Spleen (tissue), 7 donors: Measurements from ENCODE around the gene MRPL57.

Source experiments
- POLR2A ChIP-seq, 3 donors: fragments of 450-650 bp; IDR thresholded peaks; one replicate each; pipeline ENCODE4 v1.5.1; 2017; ENCODE audit warnings: antibody characterized with exemption in 3 of 3, mild to moderate bottlenecking in 1 of 3
- POLR2AphosphoS5 ChIP-seq, 3 donors: sonication (generic); formaldehyde crosslinking; IDR thresholded peaks; one replicate each; pipeline ENCODE4 v1.5.1; 2017; ENCODE audit warnings: antibody characterized with exemption in 3 of 3
- TF ChIP-seq, protein P1 (sequence below), 11 experiments: fragments of 200-600 bp in 7 of 11; fragments of 450-650 bp in 4 of 11; sonication (generic) in 4 of 11; IDR thresholded peaks in 8 of 11; conservative IDR thresholded peaks in 3 of 11; 1 replicate in 7 of 11; 2 replicates in 4 of 11; pipeline versions ENCODE4 v1.4.0 to v1.8.0; 2016 to 2021; ENCODE audit warnings: antibody characterized with exemption in 11 of 11, inconsistent platforms in 4 of 11, mild to moderate bottlenecking in 1 of 11
- donor health status: DM: no; HTN: no; CAD: no; lungs with moderate emphysema.
- donor health status: DM: no; HTN: no; CAD: no.
- donor health status: DM: no; HTN: no; CAD: no.

DNA sequence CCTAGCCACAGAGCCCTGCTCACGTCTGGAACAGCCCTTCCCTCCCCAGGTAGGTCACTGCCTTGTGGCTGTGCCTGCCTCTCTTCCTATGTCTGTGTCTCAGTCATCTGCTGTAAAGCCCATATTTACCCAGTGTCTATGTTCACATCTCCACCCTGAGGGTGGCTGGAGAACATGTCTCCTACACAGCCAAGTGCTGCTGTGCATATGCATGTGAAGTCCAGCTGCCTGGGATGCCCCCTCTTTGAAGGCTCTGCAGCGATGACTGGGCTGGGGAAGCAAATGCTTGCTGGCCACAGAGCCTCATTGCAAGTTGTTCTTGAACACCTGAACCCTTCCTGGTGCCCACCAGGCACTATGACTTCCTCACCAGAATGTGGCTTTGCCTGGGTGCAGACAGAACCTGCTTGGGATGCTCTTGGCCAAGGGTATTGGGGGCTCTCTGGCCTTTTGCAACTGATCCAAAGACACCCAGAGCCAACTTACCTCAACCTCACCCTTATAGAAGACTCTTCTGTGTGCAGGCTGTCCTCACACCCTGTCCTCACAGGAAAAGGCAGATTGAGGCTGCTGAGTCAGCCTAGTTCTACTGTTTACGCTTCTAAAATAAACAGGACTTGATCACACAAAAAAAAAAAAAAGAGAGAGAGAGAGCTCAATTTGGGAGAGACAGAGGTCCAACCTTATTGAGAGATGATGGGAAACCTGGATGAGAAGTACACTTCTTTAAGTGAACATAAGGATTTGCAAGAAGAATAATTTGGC is 26.5 kb downstream of the MRPL57 start:
- TF ChIP-seq POLR2A (IDR thresholded peaks at IDR 0.05): no peak
- TF ChIP-seq, protein P1, sequence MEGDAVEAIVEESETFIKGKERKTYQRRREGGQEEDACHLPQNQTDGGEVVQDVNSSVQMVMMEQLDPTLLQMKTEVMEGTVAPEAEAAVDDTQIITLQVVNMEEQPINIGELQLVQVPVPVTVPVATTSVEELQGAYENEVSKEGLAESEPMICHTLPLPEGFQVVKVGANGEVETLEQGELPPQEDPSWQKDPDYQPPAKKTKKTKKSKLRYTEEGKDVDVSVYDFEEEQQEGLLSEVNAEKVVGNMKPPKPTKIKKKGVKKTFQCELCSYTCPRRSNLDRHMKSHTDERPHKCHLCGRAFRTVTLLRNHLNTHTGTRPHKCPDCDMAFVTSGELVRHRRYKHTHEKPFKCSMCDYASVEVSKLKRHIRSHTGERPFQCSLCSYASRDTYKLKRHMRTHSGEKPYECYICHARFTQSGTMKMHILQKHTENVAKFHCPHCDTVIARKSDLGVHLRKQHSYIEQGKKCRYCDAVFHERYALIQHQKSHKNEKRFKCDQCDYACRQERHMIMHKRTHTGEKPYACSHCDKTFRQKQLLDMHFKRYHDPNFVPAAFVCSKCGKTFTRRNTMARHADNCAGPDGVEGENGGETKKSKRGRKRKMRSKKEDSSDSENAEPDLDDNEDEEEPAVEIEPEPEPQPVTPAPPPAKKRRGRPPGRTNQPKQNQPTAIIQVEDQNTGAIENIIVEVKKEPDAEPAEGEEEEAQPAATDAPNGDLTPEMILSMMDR (IDR thresholded peaks at IDR 0.05 in 8 of 11, conservative IDR thresholded peaks at IDR 0.05 in 3 of 11): no peak
- no peak for TF ChIP-seq POLR2AphosphoS5 (IDR thresholded peaks at IDR 0.05)
